HG02943 (cell line): ENCODE measurements around the gene FBP2.
"Not testable (repeated sequence)": the region's sequence is repeated elsewhere in the genome, so short reads cannot be mapped to it uniquely, and the experiment has no call there.

ENCODE experiments used
- ATAC-seq: cut with Tn5 transposase; IDR thresholded peaks from one replicate; pipeline ENCODE4 v1.9.1; 2021; ENCODE audit warnings: mild to moderate bottlenecking, low read depth, moderate library complexity; ENCODE audit not compliant: unreplicated experiment

Gene FBP2

DNA sequence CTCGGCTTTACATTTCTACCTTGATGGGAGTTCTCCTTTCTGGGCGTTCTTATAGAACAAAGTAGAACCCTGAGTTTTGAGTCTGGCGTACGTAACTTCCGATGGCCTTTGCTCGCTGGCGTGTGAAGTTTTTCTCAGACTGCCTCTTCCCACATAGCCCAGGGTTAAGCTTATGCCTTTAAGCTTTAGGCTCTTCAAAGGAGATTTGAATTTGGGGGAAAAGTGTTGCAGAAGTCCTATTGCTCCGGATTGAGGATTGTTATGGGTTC, 13.7 kb upstream of the FBP2 start:
- no peak for ATAC-seq

DNA sequence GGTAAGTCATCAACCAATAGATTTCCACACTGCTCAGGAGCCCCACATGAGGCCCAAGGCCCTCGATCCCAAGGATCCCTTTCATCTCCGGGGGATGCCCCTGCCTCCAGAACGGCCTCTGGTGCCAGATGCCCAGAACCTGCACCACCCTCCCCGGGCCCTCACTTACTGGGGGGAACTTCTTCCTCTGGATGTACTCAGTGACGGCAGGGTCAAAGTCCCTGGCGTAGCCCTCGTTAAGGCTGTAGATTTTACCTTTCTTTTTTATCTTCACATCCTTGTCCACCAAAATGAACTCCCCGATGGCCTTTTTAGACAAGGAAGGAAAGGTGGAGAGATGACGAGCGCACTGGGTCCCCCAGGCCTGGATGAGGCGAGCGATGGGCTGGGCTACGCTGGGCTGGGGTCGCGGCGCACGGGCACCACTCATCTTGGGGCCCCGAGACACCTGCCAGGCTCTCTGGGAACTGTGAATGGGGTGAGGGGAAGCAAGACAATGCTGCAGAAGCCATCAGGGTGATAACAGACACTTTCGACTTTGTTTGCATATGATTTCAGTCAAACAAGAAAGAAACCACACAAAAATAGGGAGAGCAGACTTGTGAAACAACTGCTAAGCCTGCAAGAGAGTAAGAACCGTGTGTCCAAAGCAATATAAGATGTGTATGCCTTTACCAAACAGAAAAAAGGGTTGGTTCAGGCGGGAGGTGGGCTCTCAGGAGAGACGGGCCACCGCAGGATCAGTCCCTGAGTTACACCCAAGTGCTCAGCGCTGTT, 13.2 kb upstream of the FBP2 start:
- no peak for ATAC-seq

DNA sequence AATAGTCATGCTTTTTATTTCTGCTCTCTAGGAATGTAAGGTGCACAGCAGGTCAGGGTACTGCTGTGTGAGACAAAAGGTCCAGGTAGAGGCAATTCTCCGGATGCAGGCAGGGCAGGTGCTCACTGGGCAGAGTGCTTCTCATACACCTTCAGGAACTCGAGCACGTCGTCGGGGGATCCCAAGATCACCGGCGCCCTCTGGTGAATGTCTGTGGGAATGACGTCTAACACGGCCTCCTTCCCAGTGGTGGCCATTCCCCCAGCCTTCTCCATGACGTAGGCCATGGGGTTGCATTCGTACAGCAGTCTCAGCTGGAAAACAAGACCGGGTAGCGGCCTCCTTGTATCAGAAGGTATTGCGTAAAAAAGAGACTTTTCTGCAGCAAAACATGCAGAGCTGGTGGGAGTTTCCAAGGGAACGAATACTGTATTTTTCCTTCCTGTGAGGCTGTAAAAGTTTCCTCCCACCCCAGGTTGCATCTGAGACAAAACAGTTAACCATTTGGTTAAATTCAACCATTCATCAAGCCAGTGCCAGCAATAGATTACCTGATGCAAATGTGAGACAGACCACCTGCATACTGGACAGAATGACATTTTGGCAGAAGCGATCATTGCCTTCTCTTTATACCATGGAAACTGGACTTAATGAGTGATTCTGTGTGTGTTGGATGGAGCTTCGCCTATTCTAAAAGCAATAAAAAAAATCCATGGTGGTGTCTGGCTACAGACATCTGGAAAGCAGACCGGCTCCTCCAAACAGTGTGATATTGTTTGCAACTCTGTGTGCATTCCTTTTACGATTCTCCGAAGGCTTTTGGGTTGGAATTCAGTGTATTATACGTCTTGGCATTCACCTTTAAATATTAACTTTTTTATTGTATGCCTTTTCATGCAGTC, 9.9 kb upstream of the FBP2 start:
- ATAC-seq: no peak

DNA sequence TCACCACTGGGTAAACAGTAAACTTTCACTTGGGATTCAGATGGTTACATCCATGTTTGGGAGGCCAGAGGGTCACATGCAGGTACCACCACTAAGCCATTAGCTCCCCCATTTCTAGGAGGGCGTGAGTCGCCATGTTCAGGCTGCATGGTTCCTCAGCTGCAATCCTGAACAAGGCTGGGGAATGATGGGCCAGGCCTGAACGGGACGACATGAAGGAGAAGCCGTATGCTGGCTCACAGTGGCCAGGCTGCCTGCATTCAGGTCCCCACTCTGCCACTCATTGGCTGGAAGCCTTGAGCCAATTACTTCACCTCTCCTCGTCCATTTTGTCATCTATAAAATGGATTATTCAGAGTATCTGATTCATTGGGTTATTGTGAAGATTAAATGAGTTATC, 9.0 kb upstream of the FBP2 start:
- no peak for ATAC-seq

DNA sequence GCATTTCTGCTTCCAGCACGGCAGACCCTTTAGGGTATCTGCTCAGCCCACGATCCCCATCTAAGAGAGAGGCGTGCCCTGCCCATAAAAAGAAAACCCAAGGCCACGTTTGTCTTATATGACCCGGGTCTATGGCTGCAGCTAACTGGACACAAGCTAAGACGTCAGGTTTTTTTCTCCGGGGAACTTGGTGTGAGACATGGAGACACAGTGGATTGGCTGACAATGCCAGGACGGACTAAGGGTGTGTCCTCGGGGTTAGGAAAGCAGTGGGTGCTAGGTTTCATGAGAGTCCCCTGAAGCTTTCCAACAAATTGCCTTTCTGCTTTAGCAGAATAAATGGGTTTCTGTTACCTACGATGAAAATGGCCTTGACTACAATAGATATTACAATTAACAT, 7.1 kb upstream of the FBP2 start:
- ATAC-seq: no peak

DNA sequence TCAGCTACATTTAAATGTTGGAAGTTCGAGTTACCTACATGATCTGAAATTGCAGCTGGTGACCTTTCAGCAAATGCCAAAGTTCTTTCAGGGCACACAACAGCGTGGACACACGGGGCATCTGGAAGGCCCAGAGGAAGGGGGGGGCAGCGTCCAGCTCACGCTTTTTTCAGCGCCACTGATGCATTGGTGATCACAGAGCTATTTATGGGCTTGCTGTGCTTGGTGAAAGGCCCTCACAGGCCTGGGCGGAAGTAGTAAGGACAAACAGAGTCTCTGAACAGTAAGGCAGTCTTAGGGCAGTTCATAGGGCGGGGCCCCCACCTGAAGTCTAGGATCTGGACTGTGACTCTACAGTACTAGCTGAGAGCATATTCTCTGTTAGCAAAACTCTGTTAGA, 6.6 kb upstream of the FBP2 start:
- ATAC-seq: no peak

DNA sequence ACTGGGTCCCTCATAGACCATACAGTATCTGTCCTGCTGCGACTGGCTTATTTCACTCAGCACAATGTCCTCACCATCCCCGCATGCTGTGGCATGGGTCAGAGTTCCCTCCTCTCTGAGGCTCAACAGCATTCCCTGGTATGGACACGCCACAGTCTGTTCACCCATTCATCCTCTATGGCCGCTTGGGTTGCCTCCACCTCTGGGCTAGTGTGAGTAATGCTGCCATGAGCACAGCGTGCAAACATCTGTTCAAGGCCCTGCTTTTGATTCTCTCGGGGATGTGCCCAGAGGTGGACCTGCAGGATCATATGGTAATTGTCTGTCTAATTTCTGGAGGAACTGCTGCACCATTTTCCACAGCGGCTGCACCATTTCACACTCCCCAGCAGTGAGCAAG, 5.5 kb upstream of the FBP2 start:
- no peak for ATAC-seq

DNA sequence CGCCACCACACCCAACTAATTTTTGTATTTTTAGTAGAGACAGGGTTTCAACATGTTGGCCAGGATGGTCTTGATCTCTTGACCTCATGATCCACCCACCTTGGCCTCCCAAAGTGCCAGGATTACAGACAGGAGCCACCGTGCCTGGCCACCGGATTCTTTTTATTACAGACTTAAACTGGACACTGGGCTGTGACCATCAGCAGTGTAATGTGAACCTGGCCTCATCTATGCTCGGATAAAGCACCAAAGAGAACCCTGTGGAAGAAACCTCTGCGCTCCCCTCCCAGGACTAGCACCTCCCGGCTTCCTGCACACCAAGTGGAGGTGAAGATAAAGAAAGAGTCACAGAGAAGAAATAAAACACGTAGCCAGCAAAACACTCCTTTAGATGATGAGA, 941 bp downstream of the FBP2 start:
- ATAC-seq: not testable (repeated sequence)

DNA sequence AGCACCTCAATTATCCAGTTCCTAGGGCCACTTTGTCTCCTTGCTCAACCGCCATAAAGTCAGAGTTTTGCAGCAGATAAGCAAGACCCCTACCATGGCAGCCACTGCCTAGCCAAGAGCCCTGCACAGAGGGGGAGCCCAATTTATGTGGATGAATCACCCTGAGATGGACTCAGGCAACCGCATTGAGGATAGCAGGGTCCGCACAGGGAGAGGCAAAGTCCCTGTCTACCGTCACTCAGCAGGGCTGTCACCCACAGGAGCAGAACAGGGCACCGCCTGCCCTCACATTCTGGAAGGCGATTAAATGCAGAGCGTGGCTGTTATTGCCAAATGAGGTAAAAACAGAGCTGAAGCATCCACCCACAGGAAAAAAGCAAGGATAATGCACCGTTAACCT, 1.7 kb downstream of the FBP2 start:
- no peak for ATAC-seq

DNA sequence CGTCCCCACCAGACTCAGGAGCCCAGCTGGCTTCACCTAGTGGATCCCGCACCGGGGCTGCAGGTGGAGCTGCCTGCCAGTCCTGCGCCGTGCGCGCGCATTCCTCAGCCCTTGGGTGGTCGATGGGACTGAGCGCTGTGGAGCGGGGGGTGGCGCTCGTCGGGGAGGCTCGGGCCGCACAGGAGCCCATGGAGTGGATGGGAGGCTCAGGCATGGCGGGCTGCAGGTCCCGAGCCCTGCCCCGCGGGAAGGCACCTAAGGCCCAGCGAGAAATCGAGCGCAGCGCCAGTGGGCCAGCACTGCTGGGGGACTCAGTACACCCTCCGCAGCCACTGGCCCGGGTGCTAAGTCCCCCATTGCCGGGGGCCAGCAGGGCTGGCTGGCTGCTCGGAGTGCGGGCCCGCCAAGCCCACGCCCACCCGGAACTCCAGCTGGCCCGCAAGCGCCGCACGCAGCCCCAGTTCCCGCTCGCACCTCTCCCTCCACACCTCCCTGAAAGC, 2.5 kb downstream of the FBP2 start:
- ATAC-seq: not testable (repeated sequence)

DNA sequence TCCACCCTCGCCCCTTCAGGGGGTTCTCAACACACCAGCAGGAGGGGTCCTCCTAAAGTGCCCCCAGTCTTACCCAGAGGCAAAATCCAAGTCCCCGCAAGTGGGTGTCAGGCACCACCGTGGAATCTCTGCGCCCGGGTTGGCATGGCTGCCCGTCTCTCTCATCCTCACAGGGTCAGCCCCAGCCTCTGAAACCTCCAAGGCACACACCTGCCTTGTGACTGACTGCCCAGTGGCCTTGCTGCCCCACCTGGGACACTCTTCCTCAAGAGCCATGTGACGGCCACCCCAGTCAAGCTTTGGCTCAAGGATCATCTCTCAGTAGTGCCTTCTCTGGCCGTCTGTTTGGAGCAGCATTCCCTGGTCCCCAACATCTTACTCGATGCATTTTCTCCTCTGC, 4.9 kb downstream of the FBP2 start:
- no peak for ATAC-seq

DNA sequence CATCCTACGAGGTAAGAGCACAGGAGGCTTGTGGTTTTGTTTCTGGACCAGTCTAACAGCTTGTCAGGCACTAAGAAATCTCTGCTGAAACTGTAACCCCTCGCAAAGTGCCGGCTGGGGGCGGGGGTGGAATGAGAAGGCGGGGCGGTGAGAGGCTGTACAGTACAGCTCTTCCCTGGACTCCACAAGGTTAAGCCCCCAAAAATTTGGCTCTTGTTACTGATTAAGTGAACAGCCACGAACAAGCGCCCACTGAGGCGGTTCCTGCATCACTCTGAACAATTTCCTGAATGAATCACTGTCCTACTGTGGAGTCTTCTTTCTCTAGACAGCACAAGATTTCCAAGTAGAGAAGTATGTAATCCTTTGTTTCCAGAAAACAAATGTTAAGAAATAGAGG, 6.8 kb downstream of the FBP2 start:
- ATAC-seq: no peak

DNA sequence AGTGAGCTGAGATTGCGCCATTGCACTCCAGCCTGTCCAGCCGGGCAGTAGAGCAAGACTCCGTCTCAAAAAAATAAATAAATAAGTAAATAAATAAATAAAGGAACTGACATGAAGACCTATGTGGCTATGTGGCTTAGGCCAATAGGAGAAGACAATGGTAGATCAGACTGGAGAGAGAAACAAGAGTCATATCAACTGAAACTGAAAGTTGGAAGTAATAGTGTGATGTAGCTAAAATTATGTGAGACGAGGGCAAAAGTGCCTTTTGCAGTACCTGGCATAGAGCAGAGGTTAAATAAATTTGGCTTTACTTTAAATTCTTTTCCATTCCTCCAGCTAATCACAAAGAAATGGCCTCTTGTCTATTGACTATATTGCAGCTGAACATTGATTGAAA, 7.3 kb downstream of the FBP2 start:
- no peak for ATAC-seq

DNA sequence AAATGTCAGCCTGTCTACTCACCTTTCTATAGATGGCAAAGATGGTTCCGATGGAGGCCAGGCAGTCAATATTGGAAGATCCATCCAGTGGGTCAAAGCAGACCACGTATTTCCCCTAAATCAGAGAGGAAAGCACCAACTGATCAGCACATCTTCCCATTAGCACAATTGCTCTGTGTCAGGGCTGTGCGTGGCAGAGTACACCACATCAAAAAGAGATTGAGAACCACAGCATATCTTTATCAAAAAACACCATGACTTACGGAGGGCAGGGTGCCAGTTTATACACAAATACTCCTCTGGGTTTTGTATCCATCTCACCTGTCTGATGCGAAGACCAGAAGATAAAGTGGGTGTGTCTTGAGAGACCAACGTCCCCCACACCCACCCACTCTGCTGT, 9.1 kb downstream of the FBP2 start:
- no peak for ATAC-seq

DNA sequence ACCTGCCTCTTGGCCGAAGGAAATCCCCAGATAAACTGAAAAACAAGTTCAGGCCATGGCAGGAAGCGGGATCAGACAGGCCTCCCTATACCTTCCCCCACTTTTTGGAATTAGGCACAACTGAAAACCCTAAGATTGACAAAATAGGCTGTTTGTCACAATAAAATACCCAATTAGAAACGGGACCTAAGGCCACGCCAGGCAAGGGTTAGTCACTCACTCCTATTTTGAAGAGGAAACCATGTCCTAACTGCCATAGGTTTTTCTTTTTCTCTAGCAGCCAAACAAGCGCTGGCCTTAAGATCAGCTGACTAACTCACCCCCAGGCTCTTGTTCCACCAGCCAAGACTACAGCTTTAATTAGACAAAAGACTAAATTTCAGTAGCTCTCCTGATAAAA, 11.9 kb downstream of the FBP2 start:
- ATAC-seq: no peak

DNA sequence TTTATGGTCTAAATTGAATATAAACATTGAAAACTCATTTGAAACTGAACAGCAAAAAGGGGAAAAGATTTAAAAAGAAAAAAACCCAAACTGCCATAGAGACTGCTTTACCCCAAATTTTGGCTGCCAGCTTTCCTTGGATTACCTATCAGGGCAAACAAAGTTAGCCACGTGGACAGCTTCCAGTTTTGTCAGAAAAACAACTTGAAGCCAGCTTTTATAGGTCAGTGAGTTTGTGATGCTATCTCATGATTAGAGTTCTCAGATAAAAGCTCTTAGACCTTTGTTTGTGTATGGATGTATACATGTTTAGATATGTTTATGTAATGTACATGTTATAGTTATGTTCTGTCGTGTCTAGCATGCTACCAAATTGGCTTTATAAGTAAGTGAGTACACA, 16.1 kb downstream of the FBP2 start:
- no peak for ATAC-seq

DNA sequence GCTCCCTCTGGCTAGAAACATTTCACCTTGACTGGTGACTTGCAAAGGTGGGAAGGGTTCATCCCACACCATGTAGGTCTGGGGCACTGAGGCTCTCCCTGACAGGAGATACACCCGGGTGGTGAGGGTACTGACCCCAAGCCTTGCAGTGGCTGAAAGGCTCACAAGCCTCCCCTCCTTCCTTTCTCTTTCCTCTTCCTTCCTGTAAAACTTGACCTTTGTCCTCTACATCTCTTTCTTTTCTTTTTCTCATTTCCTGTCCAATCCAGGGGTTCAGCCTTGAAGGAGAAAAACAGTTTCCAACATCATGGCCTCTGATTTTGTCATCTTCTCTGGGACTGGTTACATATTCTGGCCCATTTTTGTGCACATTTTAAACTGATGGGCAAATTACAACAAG, 16.6 kb downstream of the FBP2 start:
- no peak for ATAC-seq

DNA sequence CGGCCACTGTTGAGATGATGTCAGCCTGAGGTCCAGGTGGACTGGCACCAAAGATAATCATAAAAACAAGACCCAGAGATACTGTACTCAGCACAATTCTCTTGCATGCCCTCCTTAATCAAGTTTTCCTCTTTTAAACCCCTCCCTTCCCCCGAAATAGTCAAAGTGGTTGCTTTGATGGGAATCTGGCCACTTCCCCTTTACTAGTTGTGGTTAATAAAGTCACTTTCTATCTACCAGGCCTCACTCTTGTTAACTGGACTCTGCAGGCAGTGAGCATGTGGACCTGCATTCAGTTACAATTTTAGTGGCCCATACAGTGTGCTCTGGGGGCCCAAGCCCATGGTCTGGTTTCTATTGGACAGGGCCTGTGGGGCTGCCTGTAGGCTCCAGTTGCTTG, 17.5 kb downstream of the FBP2 start:
- no peak for ATAC-seq

DNA sequence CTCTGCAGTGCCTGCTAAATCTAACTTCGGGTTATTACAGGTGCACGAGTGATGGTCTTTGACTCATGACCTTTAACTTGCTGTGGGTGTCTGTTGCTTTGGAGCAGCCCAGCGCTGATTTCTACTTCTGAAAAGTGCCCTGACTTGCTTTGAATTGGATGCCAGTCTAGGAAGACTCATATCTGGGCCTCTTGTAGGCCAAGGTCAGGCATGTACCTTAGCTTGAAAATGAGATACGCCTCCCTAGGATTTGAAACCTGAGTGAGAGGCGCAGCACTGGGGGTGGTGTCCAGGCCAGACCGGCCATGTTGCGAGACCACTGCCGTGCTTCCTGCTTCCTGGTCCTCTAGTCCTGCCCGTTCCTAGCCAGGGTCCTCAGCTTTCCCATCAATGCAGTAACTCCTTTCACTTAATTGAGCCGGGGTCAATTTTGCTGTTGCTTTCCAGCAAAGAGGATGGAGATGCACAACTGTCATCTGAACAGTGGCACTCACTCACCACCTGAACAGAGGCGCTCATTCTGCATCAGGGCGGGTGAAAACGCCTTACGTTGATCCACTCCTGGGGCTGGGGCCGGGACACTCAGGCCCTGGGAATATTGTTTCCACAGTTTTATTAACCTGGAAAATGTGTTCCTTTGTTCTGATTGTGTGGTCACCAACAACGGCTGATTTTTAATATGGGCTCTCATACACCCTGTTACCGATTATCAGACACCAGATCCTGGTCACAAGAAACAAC, 24.5 kb downstream of the FBP2 start:
- ATAC-seq: no peak

DNA sequence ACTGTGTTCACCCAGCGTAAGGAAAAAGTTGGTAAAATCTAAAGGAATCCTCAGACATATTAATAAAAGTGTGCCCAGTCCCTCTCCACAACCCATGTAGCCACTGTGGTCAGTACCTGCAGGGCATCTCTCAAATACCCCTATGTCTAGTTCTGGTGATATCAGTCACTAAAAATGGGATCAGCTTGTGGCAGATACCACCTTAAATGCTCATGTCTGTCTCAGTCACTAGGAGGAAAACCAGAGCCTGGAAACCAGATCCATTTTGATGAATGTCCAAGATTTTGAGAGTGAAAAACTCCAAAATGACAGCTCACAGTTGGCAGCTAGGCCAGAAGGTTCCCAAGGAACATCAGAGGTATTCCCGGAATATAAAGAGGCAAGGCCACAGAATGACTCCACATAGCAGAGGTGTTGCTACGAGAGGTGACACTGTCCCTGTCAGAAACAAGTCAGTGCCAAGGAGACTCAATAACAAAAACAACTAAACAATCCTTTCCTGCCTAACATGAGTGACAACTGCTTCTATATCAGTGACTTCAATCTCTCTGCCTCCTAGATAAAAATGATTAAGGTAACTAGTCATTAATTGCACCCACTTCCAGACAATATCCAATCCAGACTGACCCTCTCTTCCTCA, 25.3 kb downstream of the FBP2 start:
- ATAC-seq: no peak

DNA sequence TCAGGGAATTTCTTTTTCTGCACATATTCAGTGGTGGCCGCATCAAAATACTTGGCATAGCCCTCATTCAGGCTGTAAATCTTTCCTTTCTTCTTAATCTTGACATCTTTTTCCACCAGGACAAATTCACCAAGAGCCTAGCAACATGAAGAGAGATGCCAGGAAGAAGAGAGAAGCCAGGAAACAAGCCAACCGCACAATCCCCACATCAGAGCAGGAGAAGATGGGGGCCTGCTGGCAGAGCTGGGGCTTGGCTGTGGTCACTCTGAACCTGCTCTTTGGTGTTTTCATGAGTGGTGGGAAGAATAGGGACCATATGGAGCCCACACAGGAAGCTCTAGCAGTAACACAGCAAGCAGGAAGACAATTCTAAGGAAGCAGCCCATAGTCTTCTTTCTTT, 26.4 kb downstream of the FBP2 start:
- no peak for ATAC-seq
